GM12873 (cell line): ENCODE results near the gene BUB1B.

Experiments
- TF ChIP-seq, protein P1 (sequence below): IDR thresholded peaks from 2 replicates; pipeline ENCODE4 v1.5.1; 2012; ENCODE audit warnings: low read depth, mild to moderate bottlenecking, moderate library complexity, low read length, control low read depth; ENCODE audit not compliant: insufficient read depth; ENCODE audit errors: missing control alignments

The BUB1B gene

DNA sequence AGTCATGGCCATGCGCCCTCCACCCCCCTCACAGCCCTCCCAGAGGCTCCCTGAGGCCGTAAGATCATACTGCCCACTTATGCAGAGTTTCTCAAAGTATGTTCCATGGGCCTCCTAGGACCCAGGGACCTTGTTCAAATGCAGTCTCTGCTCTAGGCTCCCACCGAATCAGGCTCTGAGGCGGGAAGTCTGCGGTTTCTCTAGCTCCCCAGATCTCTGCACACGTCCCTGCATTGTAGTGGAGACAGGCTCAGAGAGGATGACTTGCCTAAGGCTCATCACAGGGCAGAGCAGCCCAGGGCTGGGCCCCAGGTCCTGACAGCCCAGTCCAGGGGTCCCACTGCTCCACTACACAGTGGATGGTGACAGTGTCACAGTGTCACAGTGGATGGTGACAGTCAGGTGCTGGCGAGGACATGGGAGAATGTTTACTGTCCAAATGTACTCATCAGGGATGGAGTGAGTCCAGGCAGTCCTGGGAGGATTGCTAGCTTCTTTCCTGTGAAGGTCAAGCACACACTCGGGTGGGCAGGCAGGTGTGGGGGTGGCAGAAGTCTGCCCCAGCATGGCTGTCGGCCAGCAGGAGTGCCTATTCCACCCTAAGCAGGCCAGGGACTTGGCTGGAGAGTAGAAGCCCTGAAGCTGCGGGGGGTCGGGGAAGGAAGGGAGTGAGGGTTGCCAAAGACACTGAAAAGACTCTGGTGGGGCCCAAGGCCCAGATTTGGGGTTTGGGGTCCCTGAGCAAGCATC, 109.6 kb downstream of the BUB1B start:
- TF ChIP-seq, protein P1, sequence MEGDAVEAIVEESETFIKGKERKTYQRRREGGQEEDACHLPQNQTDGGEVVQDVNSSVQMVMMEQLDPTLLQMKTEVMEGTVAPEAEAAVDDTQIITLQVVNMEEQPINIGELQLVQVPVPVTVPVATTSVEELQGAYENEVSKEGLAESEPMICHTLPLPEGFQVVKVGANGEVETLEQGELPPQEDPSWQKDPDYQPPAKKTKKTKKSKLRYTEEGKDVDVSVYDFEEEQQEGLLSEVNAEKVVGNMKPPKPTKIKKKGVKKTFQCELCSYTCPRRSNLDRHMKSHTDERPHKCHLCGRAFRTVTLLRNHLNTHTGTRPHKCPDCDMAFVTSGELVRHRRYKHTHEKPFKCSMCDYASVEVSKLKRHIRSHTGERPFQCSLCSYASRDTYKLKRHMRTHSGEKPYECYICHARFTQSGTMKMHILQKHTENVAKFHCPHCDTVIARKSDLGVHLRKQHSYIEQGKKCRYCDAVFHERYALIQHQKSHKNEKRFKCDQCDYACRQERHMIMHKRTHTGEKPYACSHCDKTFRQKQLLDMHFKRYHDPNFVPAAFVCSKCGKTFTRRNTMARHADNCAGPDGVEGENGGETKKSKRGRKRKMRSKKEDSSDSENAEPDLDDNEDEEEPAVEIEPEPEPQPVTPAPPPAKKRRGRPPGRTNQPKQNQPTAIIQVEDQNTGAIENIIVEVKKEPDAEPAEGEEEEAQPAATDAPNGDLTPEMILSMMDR = no peak
